IMR-90 (cell line): Measurements from ENCODE around the gene BRF1. TPM values are rescaled to one million over a fixed set of nuclear protein-coding genes. Genes with fewer than 3 reads are reported as not detected.

ENCODE experiments used
- ATAC-seq: fragments of 200-7000 bp; cut with Tn5 transposase; 2 replicates; pipeline ENCODE4 v1.9.1; 2020; ENCODE audit warnings: low read depth, mild to moderate bottlenecking, moderate library complexity
- BruUV-seq: library from RNA; stranded (reverse); fragments of 400-500 nt; replicated peaks from 2 replicates; lab custom pipeline; 2021; lab: Mats Ljungman, UMichigan
- CTCF ChIA-PET: fragments of 300-600 bp; formaldehyde crosslinking; extraction: SDS; loops from one replicate; lab custom pipeline; 2021; ENCODE audit warnings: antibody characterized with exemption; lab: Yijun Ruan, JAX
- POLR2A ChIA-PET: fragments of 300-600 bp; sonication (Branson Sonifier 250); formaldehyde crosslinking; loops from one replicate; lab custom pipeline; 2022; ENCODE audit warnings: antibody characterized with exemption; ENCODE audit not compliant: unreplicated experiment; lab: Charles Lee
- DNase-seq: peaks from one replicate; pipeline ENCODE4 v3.0.0; 2013
- H2AFZ ChIP-seq: replicated peaks from 2 replicates; pipeline ENCODE3; 2013; ENCODE audit warnings: low read length, mild to moderate bottlenecking; ENCODE audit not compliant: poor library complexity
- H2AK5ac ChIP-seq: 2 replicates; pipeline ENCODE4 v1.6.1; 2013; ENCODE audit warnings: low read depth, low read length, inconsistent platforms
- H2AK9ac ChIP-seq: replicated peaks from 2 replicates; pipeline ENCODE3; 2013; ENCODE audit warnings: mild to moderate bottlenecking, low read depth, low read length, moderate library complexity; ENCODE audit not compliant: poor library complexity
- H2BK120ac ChIP-seq: 2 replicates; pipeline ENCODE4 v1.6.1; 2013; ENCODE audit warnings: low read depth, low read length, inconsistent platforms
- H2BK15ac ChIP-seq: 3 replicates; pipeline ENCODE4 v1.6.1; 2013; ENCODE audit warnings: low read depth, low read length, inconsistent platforms
- H2BK20ac ChIP-seq: 2 replicates; pipeline ENCODE4 v1.6.1; 2013; ENCODE audit warnings: low read depth, mild to moderate bottlenecking, inconsistent platforms, low read length, moderate library complexity
- H2BK5ac ChIP-seq: 2 replicates; pipeline ENCODE4 v1.6.1; 2013; ENCODE audit warnings: mild to moderate bottlenecking, low read depth, low read length, inconsistent platforms; ENCODE audit not compliant: poor library complexity, severe bottlenecking
- H3K14ac ChIP-seq: replicated peaks from 2 replicates; pipeline ENCODE4 v1.6.1; 2013; ENCODE audit warnings: low read depth, low read length, inconsistent platforms
- H3K18ac ChIP-seq: 2 replicates; pipeline ENCODE4 v1.6.1; 2013; ENCODE audit warnings: low read depth, low read length, control low read depth
- H3K23ac ChIP-seq: 2 replicates; pipeline ENCODE4 v1.6.1; 2013; ENCODE audit warnings: low read depth, low read length, inconsistent platforms
- H3K27ac ChIP-seq: 2 replicates; pipeline ENCODE4 v1.5.1; 2013; ENCODE audit warnings: mild to moderate bottlenecking, control low read depth, low read length; ENCODE audit not compliant: insufficient read depth
- H3K27me3 ChIP-seq: 2 replicates; pipeline ENCODE4 v1.6.1; 2013; ENCODE audit warnings: low read length; ENCODE audit not compliant: control insufficient read depth, insufficient read depth
- H3K36me3 ChIP-seq: 2 replicates; pipeline ENCODE4 v1.6.1; 2013; ENCODE audit warnings: low read length, mixed read lengths; ENCODE audit not compliant: control insufficient read depth, insufficient read depth
- H3K4ac ChIP-seq: 2 replicates; pipeline ENCODE4 v1.6.1; 2013; ENCODE audit warnings: low read depth, low read length, inconsistent platforms
- H3K4me1 ChIP-seq: 2 replicates; pipeline ENCODE4 v1.6.1; 2013; ENCODE audit warnings: low read length, mixed read lengths; ENCODE audit not compliant: control insufficient read depth, insufficient read depth
- H3K4me2 ChIP-seq: 2 replicates; pipeline ENCODE4 v1.6.1; 2013; ENCODE audit warnings: low read depth, mild to moderate bottlenecking, control low read depth, low read length, moderate library complexity
- H3K4me3 ChIP-seq: 2 replicates; pipeline ENCODE4 v1.5.1; 2013; ENCODE audit warnings: low read depth, mild to moderate bottlenecking, control low read depth, low read length, moderate library complexity; ENCODE audit not compliant: insufficient read depth
- H3K56ac ChIP-seq: 2 replicates; pipeline ENCODE4 v1.6.1; 2013; ENCODE audit warnings: low read length, inconsistent platforms; ENCODE audit not compliant: insufficient read depth; ENCODE audit errors: extremely low read depth
- H3K79me1 ChIP-seq, 2 experiments: 2 replicates each; pipeline ENCODE4 v1.6.1; 2013; ENCODE audit warnings: low read length in 2 of 2, inconsistent platforms in 1 of 2, low read depth in 1 of 2
- H3K9ac ChIP-seq: 2 replicates; pipeline ENCODE4 v1.6.1; 2013; ENCODE audit warnings: low read depth, low read length, control low read depth
- H3K9me1 ChIP-seq: 2 replicates; pipeline ENCODE4 v1.6.1; 2013; ENCODE audit warnings: low read length, inconsistent platforms; ENCODE audit not compliant: insufficient read depth
- H3K9me3 ChIP-seq: 2 replicates; pipeline ENCODE4 v1.6.1; 2013; ENCODE audit warnings: low read length; ENCODE audit not compliant: control insufficient read depth, insufficient read depth
- H4K20me1 ChIP-seq: 2 replicates; pipeline ENCODE4 v1.6.1; 2013; ENCODE audit warnings: low read length, inconsistent platforms; ENCODE audit not compliant: insufficient read depth
- H4K5ac ChIP-seq: 2 replicates; pipeline ENCODE4 v1.6.1; 2013; ENCODE audit warnings: mild to moderate bottlenecking, low read depth, low read length, control low read depth
- H4K8ac ChIP-seq, 2 experiments: 2 replicates each; pipeline ENCODE4 v1.6.1; 2013; ENCODE audit warnings: low read depth in 2 of 2, low read length in 2 of 2, control low read depth in 1 of 2, inconsistent platforms in 1 of 2
- H4K91ac ChIP-seq: 2 replicates; pipeline ENCODE4 v1.6.1; 2013; ENCODE audit warnings: low read depth, low read length, inconsistent platforms; ENCODE audit not compliant: insufficient read depth
- BHLHE40 ChIP-seq: fragments of 150-350 bp; IDR thresholded peaks from 2 replicates; pipeline ENCODE4 v1.6.1; 2016; ENCODE audit warnings: mild to moderate bottlenecking, low read depth, low read length
- MXI1 ChIP-seq: IDR thresholded peaks from 2 replicates; pipeline ENCODE4 v1.6.1; 2012; ENCODE audit warnings: low read depth, mild to moderate bottlenecking, low read length, moderate library complexity, borderline replicate concordance
- SMC3 ChIP-seq: fragments of 150-350 bp; IDR thresholded peaks from 2 replicates; pipeline ENCODE4 v1.6.1; 2016; ENCODE audit warnings: low read depth, mild to moderate bottlenecking, antibody characterized with exemption, low read length, moderate library complexity
- WGBS, 2 experiments: methylation state at CpG; one replicate each; pipeline versions ENCODE4 v1.1.5 to v1.1.7; 2013; ENCODE audit warnings: missing lambda C conversion rate in 2 of 2; ENCODE audit not compliant: insufficient read length in 1 of 2; ENCODE audit errors: extremely low coverage in 2 of 2; 5-methylcytosine and 5-hydroxymethylcytosine counted together
- dilution Hi-C: fragments of 300-500 bp; cut with HindIII; formaldehyde crosslinking; loops from one replicate; pipeline ENCODE4 v1.14.3; 2018; ENCODE audit warnings: low sequenced_read_pairs; ENCODE audit not compliant: unreplicated experiment
- in situ Hi-C: fragments of 300-500 bp; cut with MboI; formaldehyde crosslinking; loops from 3 replicates; pipeline ENCODE4 v1.14.3; 2019; ENCODE audit warnings: low sequenced_read_pairs, inconsistent platforms, mixed read lengths
- intact Hi-C: fragments of 100-400 bp; cut with micrococcal nuclease; formaldehyde crosslinking; loops from 2 replicates; pipeline ENCODE4 v1.10.0; 2022
- polyA plus RNA-seq, 3 experiments: library from polyadenylated mRNA; depleted of rRNA; stranded (reverse); fragments of >200 nt; gene quantifications; 2 replicates each; pipeline ENCODE4 v1.2.3, GENCODE V29; 2012; ENCODE audit warnings: low replicate concordance in 1 of 3
- total RNA-seq: library from RNA; depleted of rRNA; stranded (reverse); fragments of >200 nt; gene quantifications from 2 replicates; pipeline ENCODE4 v1.2.3, GENCODE V29; 2012
- TF ChIP-seq, protein P1 (sequence below): fragments of 150-350 bp; IDR thresholded peaks from 2 replicates; pipeline ENCODE4 v1.6.1; 2017; ENCODE audit warnings: mild to moderate bottlenecking, antibody characterized with exemption, low read length, low read depth
- TF ChIP-seq, protein P2 (sequence below): conservative IDR thresholded peaks from 2 replicates; pipeline ENCODE4 v1.5.1; 2012; ENCODE audit warnings: mild to moderate bottlenecking, low read depth, low read length, improper control_type of control experiment

The BRF1 gene
- total and polyA plus RNA-seq, 2 of the 4 experiments (the other 2 are of a cell fraction) = 12.4 to 16.7 TPM

DNA sequence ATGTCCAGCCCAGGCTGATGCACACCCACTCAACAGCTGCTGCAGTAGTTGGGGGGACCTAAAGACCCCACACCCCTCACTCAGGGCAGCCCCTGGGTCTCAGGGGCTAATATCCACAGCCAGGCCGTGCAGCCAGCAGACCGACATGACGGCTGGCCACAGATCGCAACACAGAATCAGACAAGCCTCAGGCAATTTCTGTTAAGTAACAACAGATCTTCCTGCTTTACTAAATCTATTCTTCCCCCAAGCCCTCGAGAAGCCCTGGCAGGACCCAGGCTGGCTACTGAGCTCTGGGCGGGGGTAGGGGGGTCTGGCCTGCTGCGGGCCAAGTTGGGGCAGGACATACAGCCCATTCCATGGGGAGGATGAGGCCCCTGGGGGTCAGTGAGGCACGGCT is 91.7 kb downstream of the BRF1 start:
- Histone ChIP-seq H3K79me1 (no peaks in the 10 kb centered on the region), H4K5ac (no peak overlapping the region), H3K18ac (no peak overlapping the region), H3K9me1 (no peaks in the 10 kb centered on the region), H3K23ac (no peak overlapping the region), H3K9me3 (no peaks in the 10 kb centered on the region), H2AFZ (no peak overlapping the region), H3K4ac (no peak overlapping the region), H2AK5ac (no peak overlapping the region), H3K4me3 (no peak overlapping the region), H2BK5ac (no peak overlapping the region), H2BK120ac (no peak overlapping the region), H3K4me1 (no peaks in the 10 kb centered on the region; the same call in 1 of the 2 replicates), H4K20me1 (peaks cover 8% of the 10 kb centered on the region), H3K56ac (no peak overlapping the region), H4K91ac (no peak overlapping the region), H3K14ac (no peak overlapping the region), H3K4me2 (no peak overlapping the region), H2BK15ac (no peak overlapping the region), H4K8ac (no peak overlapping the region), H2BK20ac (no peak overlapping the region), H2AK9ac (no peak overlapping the region), H3K9ac (no peak overlapping the region), H3K36me3 (peaks cover 14% of the 10 kb centered on the region), H3K27ac (no peak overlapping the region), H3K27me3 (no peaks in the 10 kb centered on the region)
- BruUV-seq = no TSS peak
- dilution Hi-C loops (no loop called here), in situ Hi-C loops (no loop called here), intact Hi-C loops (no loop called here)
- ChIA-PET CTCF (no interaction called here), POLR2A (no interaction called here)
- 96% methylated on average over 4 of the region's 8 CpGs; no CpG with 5 or more reads in 1 of the 2 experiments for WGBS, 2 experiments
- ATAC-seq (no peak), DNase-seq (no peak)
- TF ChIP-seq BHLHE40 = no peak
- TF ChIP-seq, protein P1, sequence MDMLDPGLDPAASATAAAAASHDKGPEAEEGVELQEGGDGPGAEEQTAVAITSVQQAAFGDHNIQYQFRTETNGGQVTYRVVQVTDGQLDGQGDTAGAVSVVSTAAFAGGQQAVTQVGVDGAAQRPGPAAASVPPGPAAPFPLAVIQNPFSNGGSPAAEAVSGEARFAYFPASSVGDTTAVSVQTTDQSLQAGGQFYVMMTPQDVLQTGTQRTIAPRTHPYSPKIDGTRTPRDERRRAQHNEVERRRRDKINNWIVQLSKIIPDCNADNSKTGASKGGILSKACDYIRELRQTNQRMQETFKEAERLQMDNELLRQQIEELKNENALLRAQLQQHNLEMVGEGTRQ = no peak
- no peak for TF ChIP-seq SMC3
- TF ChIP-seq, protein P2, sequence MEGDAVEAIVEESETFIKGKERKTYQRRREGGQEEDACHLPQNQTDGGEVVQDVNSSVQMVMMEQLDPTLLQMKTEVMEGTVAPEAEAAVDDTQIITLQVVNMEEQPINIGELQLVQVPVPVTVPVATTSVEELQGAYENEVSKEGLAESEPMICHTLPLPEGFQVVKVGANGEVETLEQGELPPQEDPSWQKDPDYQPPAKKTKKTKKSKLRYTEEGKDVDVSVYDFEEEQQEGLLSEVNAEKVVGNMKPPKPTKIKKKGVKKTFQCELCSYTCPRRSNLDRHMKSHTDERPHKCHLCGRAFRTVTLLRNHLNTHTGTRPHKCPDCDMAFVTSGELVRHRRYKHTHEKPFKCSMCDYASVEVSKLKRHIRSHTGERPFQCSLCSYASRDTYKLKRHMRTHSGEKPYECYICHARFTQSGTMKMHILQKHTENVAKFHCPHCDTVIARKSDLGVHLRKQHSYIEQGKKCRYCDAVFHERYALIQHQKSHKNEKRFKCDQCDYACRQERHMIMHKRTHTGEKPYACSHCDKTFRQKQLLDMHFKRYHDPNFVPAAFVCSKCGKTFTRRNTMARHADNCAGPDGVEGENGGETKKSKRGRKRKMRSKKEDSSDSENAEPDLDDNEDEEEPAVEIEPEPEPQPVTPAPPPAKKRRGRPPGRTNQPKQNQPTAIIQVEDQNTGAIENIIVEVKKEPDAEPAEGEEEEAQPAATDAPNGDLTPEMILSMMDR = no peak
- no peak for TF ChIP-seq MXI1
